ENCODE measurements around the gene MAN2A1.

MAN2A1 gene

DNA sequence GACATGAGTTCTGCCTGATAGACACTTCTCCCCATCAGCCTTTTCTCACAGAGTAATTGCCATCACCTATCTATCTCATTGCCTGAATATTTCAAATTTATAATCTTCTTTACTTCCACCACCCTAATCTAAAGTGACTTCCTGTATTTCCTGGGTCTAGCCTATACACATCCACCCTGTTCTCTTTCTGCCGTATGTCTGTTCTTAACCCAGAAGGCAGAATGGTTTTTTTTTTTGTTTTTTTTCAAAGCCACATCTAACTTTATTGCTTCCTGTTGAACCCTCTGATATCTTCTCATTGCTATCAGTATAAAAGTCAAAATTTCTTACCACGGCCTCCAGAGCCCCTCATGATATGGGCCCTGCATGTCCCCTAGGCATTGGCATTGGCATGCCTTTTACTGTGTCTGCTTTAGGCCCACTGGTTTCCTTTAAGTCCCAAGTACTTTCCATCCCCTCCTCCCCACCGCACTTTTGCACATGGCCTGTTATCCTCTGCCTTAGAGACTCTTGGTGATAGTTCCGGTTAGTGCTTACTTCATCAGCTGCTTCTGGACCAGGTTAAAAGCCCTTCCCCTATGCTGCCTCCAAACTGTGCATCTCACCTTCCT, 159.9 kb downstream of the MAN2A1 start:
- no peak for DNase-seq (ENCODE audit: extremely low read depth, insufficient read length)
- TF ChIP-seq, protein P1, sequence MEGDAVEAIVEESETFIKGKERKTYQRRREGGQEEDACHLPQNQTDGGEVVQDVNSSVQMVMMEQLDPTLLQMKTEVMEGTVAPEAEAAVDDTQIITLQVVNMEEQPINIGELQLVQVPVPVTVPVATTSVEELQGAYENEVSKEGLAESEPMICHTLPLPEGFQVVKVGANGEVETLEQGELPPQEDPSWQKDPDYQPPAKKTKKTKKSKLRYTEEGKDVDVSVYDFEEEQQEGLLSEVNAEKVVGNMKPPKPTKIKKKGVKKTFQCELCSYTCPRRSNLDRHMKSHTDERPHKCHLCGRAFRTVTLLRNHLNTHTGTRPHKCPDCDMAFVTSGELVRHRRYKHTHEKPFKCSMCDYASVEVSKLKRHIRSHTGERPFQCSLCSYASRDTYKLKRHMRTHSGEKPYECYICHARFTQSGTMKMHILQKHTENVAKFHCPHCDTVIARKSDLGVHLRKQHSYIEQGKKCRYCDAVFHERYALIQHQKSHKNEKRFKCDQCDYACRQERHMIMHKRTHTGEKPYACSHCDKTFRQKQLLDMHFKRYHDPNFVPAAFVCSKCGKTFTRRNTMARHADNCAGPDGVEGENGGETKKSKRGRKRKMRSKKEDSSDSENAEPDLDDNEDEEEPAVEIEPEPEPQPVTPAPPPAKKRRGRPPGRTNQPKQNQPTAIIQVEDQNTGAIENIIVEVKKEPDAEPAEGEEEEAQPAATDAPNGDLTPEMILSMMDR (IDR thresholded peaks at IDR 0.05; ENCODE audit: insufficient read depth, low read length, poor library complexity, severe bottlenecking), result no peak
- no peaks in the 10 kb centered on the region for H3K27me3 ChIP-seq (replicated peaks; ENCODE audit: control insufficient read depth, insufficient read depth, low read length)
- no peak overlapping the region for H3K4me3 ChIP-seq (replicated peaks; ENCODE audit: low read depth, low read length)
- no peaks in the 10 kb centered on the region; the same call in none of the 2 replicates for H3K36me3 ChIP-seq (ENCODE audit: control insufficient read depth, insufficient read depth, low read length)

- no peak for DNase-seq (ENCODE audit: extremely low read depth, insufficient read length)
- no peaks in the 10 kb centered on the region for H3K27me3 ChIP-seq (replicated peaks; ENCODE audit: control insufficient read depth, insufficient read depth, low read length)
- peaks cover 2% of the 10 kb centered on the region for H3K36me3 ChIP-seq (ENCODE audit: control insufficient read depth, insufficient read depth, low read length)
- no peak overlapping the region for H3K4me3 ChIP-seq (replicated peaks; ENCODE audit: low read depth, low read length)
- TF ChIP-seq, protein P1 (IDR thresholded peaks at IDR 0.05; ENCODE audit: insufficient read depth, low read length, poor library complexity, severe bottlenecking), result no peak
Measured at GRCh38 chr5:109852371-109853155, 162.8 kb downstream of the MAN2A1 start.

- H3K36me3 ChIP-seq (ENCODE audit: control insufficient read depth, insufficient read depth, low read length), result peaks cover 4% of the 10 kb centered on the region
- H3K4me3 ChIP-seq (replicated peaks; ENCODE audit: low read depth, low read length), result no peak overlapping the region
- TF ChIP-seq, protein P1 (IDR thresholded peaks at IDR 0.05; ENCODE audit: insufficient read depth, low read length, poor library complexity, severe bottlenecking), result no peak
- H3K27me3 ChIP-seq (replicated peaks; ENCODE audit: control insufficient read depth, insufficient read depth, low read length), result no peaks in the 10 kb centered on the region
- DNase-seq (ENCODE audit: extremely low read depth, insufficient read length), result no peak
Measured at GRCh38 chr5:109853377-109853776, 163.7 kb downstream of the MAN2A1 start.

DNA sequence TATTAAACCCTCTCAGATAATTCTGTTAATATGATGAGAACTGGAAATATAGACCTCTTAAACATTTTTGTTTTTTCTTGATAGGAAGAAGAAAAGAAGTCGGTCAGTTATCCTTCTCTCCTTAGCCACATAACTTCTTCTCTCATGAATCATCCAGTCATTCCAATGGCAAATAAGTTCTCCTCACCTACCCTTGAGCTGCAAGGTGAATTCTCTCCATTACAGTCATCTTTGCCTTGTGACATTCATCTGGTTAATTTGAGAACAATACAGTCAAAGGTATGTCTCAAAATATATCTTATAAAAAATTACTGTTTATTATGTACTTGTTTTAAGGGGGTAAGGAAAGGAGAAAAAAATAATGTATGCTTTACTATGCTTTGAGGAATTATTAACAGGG, 165.3 kb downstream of the MAN2A1 start:
- TF ChIP-seq, protein P1 (IDR thresholded peaks at IDR 0.05; ENCODE audit: insufficient read depth, low read length, poor library complexity, severe bottlenecking), result no peak
- H3K4me3 ChIP-seq (replicated peaks; ENCODE audit: low read depth, low read length), result no peak overlapping the region
- no peak for DNase-seq (ENCODE audit: extremely low read depth, insufficient read length)
- peaks cover 4% of the 10 kb centered on the region for H3K36me3 ChIP-seq (ENCODE audit: control insufficient read depth, insufficient read depth, low read length)
- H3K27me3 ChIP-seq (replicated peaks; ENCODE audit: control insufficient read depth, insufficient read depth, low read length), result no peaks in the 10 kb centered on the region

DNA sequence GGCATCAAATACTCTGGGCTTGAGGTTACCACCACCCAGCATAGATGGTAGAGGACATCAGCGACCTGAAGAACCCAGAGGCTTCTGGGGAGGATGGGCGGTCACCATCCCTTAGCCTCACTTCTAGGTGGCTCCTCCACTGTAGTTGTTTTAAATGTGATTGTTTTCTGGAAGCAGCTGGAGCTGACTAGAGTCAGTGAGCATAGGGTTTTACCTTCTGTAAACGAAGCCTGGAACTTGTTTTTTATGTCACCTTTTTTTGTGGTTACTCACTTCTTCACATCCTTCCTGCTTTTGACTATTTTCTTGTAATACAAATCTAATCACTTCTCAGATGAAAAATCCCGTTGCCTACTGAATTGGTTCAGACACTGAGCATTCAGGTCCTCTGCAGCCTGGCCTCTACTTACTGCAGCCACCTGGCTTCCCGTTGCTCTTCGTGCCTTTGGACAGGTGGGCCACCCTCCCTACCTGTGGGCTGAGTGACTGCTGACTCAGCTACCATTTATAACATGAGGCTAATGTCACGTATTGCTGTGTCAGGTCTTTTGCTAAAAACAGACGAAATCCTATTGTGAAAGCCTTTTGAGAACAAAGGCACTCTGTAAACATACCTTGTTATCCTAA, 167.8 kb downstream of the MAN2A1 start:
- TF ChIP-seq, protein P1 (IDR thresholded peaks at IDR 0.05; ENCODE audit: insufficient read depth, low read length, poor library complexity, severe bottlenecking), result no peak
- Histone ChIP-seq H3K4me3 (replicated peaks; ENCODE audit: low read depth, low read length) (no peak overlapping the region), H3K27me3 (replicated peaks; ENCODE audit: control insufficient read depth, insufficient read depth, low read length) (no peaks in the 10 kb centered on the region), H3K36me3 (ENCODE audit: control insufficient read depth, insufficient read depth, low read length) (peaks cover 4% of the 10 kb centered on the region)
- no peak for DNase-seq (ENCODE audit: extremely low read depth, insufficient read length)
